Bronchial epithelial cell (primary cell): ENCODE results near the gene MACROD1. TPM values are rescaled to one million over a fixed set of nuclear protein-coding genes. Genes with fewer than 3 reads are reported as not detected.
"Not testable (repeated sequence)": the region's sequence is repeated elsewhere in the genome, so short reads cannot be mapped to it uniquely, and the experiment has no call there.

Experiments used
- DNase-seq: peaks from one replicate; pipeline ENCODE4 v3.0.0-alpha.2; 2010; ENCODE audit warnings: low read depth
- FAIRE-seq: peaks from 2 replicates; lab custom pipeline; 2011; peaks lifted over from hg19 to GRCh38; lab: Jason Lieb, UNC
- H3K27me3 ChIP-seq: 2 replicates; pipeline ENCODE4 v1.5.1; 2011; ENCODE audit warnings: low read length; ENCODE audit not compliant: control insufficient read depth, insufficient read depth
- H3K36me3 ChIP-seq: 2 replicates; pipeline ENCODE4 v1.5.1; 2011; ENCODE audit warnings: low read length; ENCODE audit not compliant: control insufficient read depth, insufficient read depth
- H3K4me3 ChIP-seq: 2 replicates; pipeline ENCODE4 v1.5.1; 2011; ENCODE audit warnings: mild to moderate bottlenecking, low read depth, low read length, control low read depth
- CTCF ChIP-seq: IDR thresholded peaks from 2 replicates; pipeline ENCODE4 v1.5.1; 2011; ENCODE audit warnings: mild to moderate bottlenecking, moderate library complexity, low read length, control low read depth, inconsistent platforms; ENCODE audit not compliant: insufficient read depth, severe bottlenecking
- total RNA-seq: library from RNA; depleted of rRNA; stranded (reverse); fragments of >200 nt; gene quantifications from 2 replicates; pipeline ENCODE4 v1.2.1, GENCODE V29; 2014

MACROD1 gene
- total RNA-seq, 1 donor from 2014 or later = 17.9 TPM

GRCh38 chr11:64170419-64170818 is 4.5 kb upstream of the MACROD1 start:
- Histone ChIP-seq H3K36me3 (no peaks in the 10 kb centered on the region), H3K4me3 (no peak overlapping the region), H3K27me3 (no peaks in the 10 kb centered on the region)
- TF ChIP-seq CTCF = no peak
- no peak for DNase-seq
- no peak for FAIRE-seq

GRCh38 chr11:64165481-64165841 is 452 bp downstream of the MACROD1 start:
- no peaks in the 10 kb centered on the region for H3K27me3 ChIP-seq
- no peak for FAIRE-seq
- TF ChIP-seq CTCF = peak; percentile 28
- no peaks in the 10 kb centered on the region for H3K36me3 ChIP-seq
- H3K4me3 ChIP-seq = peak overlapping the region; percentile 55
- no peak for DNase-seq

- TF ChIP-seq CTCF = no peak
- peak overlapping the region; percentile 55 for H3K4me3 ChIP-seq
- FAIRE-seq (no peak), DNase-seq (no peak)
- no peaks in the 10 kb centered on the region for H3K27me3 ChIP-seq
- no peaks in the 10 kb centered on the region for H3K36me3 ChIP-seq
Observed at GRCh38 chr11:64164392-64165312, 1.3 kb downstream of the MACROD1 start.

- H3K27me3 ChIP-seq = no peaks in the 10 kb centered on the region
- no peak for TF ChIP-seq CTCF
- no peak for FAIRE-seq
- H3K36me3 ChIP-seq = no peaks in the 10 kb centered on the region
- no peak for DNase-seq
- no peak overlapping the region for H3K4me3 ChIP-seq
Observed at GRCh38 chr11:64163951-64164350, 2.0 kb downstream of the MACROD1 start.

GRCh38 chr11:64162769-64163168 is 3.1 kb downstream of the MACROD1 start:
- DNase-seq = not testable (repeated sequence)

GRCh38 chr11:64161037-64161436 is 4.9 kb downstream of the MACROD1 start:
- FAIRE-seq (no peak), DNase-seq (no peak)
- Histone ChIP-seq H3K4me3 (no peak overlapping the region), H3K27me3 (no peaks in the 10 kb centered on the region), H3K36me3 (no peaks in the 10 kb centered on the region)
- no peak for TF ChIP-seq CTCF

More at GRCh38 chr11:64162769-64163168, 3.1 kb downstream of the MACROD1 start:
- not testable (repeated sequence) for H3K27me3 ChIP-seq, FAIRE-seq, H3K36me3 ChIP-seq, H3K4me3 ChIP-seq
